K562 (cell line): ENCODE results near the gene LAMA3. TPM values are rescaled to one million over a fixed set of nuclear protein-coding genes. Genes with fewer than 3 reads are reported as not detected.

Source experiments
- FOXP4 ChIP-seq: sonication (generic); formaldehyde crosslinking; IDR thresholded peaks from 2 replicates; pipeline ENCODE4 v1.8.0; 2022; ENCODE audit warnings: mild to moderate bottlenecking, missing genetic modification reagents, borderline replicate concordance
- HEY1 ChIP-seq: fragments of 250-450 bp; sonication (Bioruptor Pico); IDR thresholded peaks from 2 replicates; pipeline ENCODE4 v1.5.0; 2020; ENCODE audit warnings: mild to moderate bottlenecking, moderate library complexity, borderline replicate concordance
- ILK ChIP-seq: fragments of 450-650 bp; IDR thresholded peaks from 2 replicates; pipeline ENCODE4 v1.6.1; 2016; ENCODE audit warnings: missing genetic modification characterization, low read depth, mild to moderate bottlenecking, missing compliant biosample characterization, moderate library complexity, borderline replicate concordance
- MEF2A ChIP-seq: IDR thresholded peaks from 2 replicates; pipeline ENCODE4 v1.6.1; 2011; ENCODE audit warnings: low read depth, mild to moderate bottlenecking, low read length, moderate library complexity; ENCODE audit not compliant: control insufficient read depth
- MYNN ChIP-seq, 2 experiments: sonication (generic); formaldehyde crosslinking in 1 of 2; IDR thresholded peaks; 2 replicates each; pipeline versions ENCODE4 v1.5.0 to v1.6.1; 2016 to 2020; ENCODE audit warnings: antibody characterized with exemption in 1 of 2, missing genetic modification reagents in 1 of 2
- NCOA4 ChIP-seq: fragments of 450-650 bp; IDR thresholded peaks from 2 replicates; pipeline ENCODE4 v1.6.1; 2018; ENCODE audit warnings: mild to moderate bottlenecking; ENCODE audit not compliant: partially characterized antibody
- POLR3A ChIP-seq: IDR thresholded peaks from 2 replicates; pipeline ENCODE4 v1.6.1; 2011; ENCODE audit warnings: borderline replicate concordance, mild to moderate bottlenecking, moderate library complexity; ENCODE audit not compliant: insufficient read length, insufficient read depth; ENCODE audit errors: extremely low read depth
- TBL1XR1 ChIP-seq, 2 experiments: IDR thresholded peaks; 2 replicates each; pipeline ENCODE4 v1.6.1; 2012; ENCODE audit warnings: improper control_type of control experiment in 2 of 2, low read length in 2 of 2, mild to moderate bottlenecking in 1 of 2
- TFAM ChIP-seq: fragments of 250-450 bp; sonication (Bioruptor Pico); conservative IDR thresholded peaks from 2 replicates; pipeline ENCODE4 v1.5.0; 2021; ENCODE audit warnings: mild to moderate bottlenecking, moderate library complexity
- YY1 ChIP-seq, 3 experiments: IDR thresholded peaks; 2 replicates each; pipeline ENCODE4 v1.6.1; 2011; ENCODE audit warnings: low read length in 2 of 3, mild to moderate bottlenecking in 2 of 3, moderate library complexity in 2 of 3, borderline replicate concordance in 1 of 3, control low read depth in 1 of 3, low read depth in 1 of 3; ENCODE audit not compliant: insufficient read depth in 3 of 3, insufficient replicate concordance in 2 of 3, control insufficient read depth in 1 of 3, insufficient read length in 1 of 3; ENCODE audit errors: extremely low read depth in 1 of 3
- ZNF407 ChIP-seq: fragments of 450-650 bp; IDR thresholded peaks from 2 replicates; pipeline ENCODE4 v1.6.1; 2016; ENCODE audit warnings: low read depth
- ZNF583 ChIP-seq: fragments of 250-450 bp; sonication (Bioruptor Pico); IDR thresholded peaks from 2 replicates; pipeline ENCODE4 v1.4.0; 2020
- polyA plus RNA-seq, 8 experiments: library from polyadenylated mRNA; depleted of rRNA in 4 of 8; stranded (reverse) in 5 of 8; unstranded in 3 of 8; fragments of >200 nt; fragmentation: Nextera tagmentation in 2 of 8; fragmentation: Illumina TruSeq in 1 of 8; extraction: Ambion mirVana in 2 of 8; extraction: Trizol in 1 of 8; gene quantifications; 2 replicates each; pipeline versions ENCODE4 v1.2.1 to v1.2.3, GENCODE V29; 2011 to 2014; ENCODE audit warnings: inconsistent platforms in 1 of 8, missing spikeins in 1 of 8
- total RNA-seq, 7 experiments: library from RNA; depleted of rRNA in 6 of 7; stranded (reverse); fragments of >200 nt in 6 of 7; fragmentation: Illumina TruSeq in 2 of 7; extraction: Trizol in 2 of 7; gene quantifications; 2 replicates each; pipeline versions ENCODE4 v1.2.1 to v1.2.3, GENCODE V29; 2011 to 2021; ENCODE audit warnings: low replicate concordance in 1 of 7

The LAMA3 gene
- total and polyA plus RNA-seq, 9 of the 15 experiments (the other 6 are each of a cell fraction or from before 2014, with no cell fraction given): 0.07 TPM; not detected in 8

DNA sequence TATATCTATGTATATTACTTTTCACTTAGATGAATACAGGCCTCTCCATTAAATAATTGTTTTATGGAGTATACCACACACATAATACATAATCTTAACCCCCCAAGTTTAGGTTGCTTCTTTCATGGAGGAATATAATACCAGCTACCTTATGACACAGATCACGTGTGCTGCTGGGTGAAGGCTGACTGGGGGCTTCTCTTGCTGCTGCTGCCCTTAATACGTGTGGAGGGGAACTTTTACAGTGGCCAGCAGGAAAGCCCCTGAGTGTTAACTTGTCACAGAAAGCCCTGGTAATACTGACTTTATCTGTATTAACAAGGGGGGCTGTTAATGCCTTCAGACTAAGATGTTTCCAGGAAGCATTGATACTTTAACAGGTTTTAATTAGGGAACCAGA is 63.1 kb downstream of the LAMA3 start (continued):
- TF ChIP-seq ZNF583 (CRISPR knock-in tag): no peak
- TF ChIP-seq POLR3A: no peak
- TF ChIP-seq FOXP4 (CRISPR knock-in tag): no peak
- no peak for TF ChIP-seq TBL1XR1 (IDR thresholded peaks at IDR 0.05; ENCODE audit: low read length in 2 of 2)
- TF ChIP-seq MEF2A: no peak
- TF ChIP-seq ILK (tag): no peak
- TF ChIP-seq NCOA4: no peak
- no peak for TF ChIP-seq YY1 (IDR thresholded peaks at IDR 0.05; ENCODE audit: borderline replicate concordance in 1 of 3, control insufficient read depth in 1 of 3, extremely low read depth in 1 of 3, insufficient read depth in 3 of 3, insufficient read length in 1 of 3, insufficient replicate concordance in 2 of 3, low read depth in 1 of 3, low read length in 2 of 3)
- TF ChIP-seq MYNN (IDR thresholded peaks at IDR 0.05): no peak
- no peak for TF ChIP-seq MYNN (CRISPR knock-in tag; IDR thresholded peaks at IDR 0.05)
- no peak for TF ChIP-seq HEY1
- no peak for TF ChIP-seq TFAM (CRISPR knock-in tag)
- no peak for TF ChIP-seq ZNF407
- TF ChIP-seq, all 486 proteins: peak for 0
